Measurements from ENCODE around the gene SACS.

GRCh38 chr13:23461544-23461943 is 28.0 kb upstream of the SACS start:
- TF ChIP-seq, protein P1, sequence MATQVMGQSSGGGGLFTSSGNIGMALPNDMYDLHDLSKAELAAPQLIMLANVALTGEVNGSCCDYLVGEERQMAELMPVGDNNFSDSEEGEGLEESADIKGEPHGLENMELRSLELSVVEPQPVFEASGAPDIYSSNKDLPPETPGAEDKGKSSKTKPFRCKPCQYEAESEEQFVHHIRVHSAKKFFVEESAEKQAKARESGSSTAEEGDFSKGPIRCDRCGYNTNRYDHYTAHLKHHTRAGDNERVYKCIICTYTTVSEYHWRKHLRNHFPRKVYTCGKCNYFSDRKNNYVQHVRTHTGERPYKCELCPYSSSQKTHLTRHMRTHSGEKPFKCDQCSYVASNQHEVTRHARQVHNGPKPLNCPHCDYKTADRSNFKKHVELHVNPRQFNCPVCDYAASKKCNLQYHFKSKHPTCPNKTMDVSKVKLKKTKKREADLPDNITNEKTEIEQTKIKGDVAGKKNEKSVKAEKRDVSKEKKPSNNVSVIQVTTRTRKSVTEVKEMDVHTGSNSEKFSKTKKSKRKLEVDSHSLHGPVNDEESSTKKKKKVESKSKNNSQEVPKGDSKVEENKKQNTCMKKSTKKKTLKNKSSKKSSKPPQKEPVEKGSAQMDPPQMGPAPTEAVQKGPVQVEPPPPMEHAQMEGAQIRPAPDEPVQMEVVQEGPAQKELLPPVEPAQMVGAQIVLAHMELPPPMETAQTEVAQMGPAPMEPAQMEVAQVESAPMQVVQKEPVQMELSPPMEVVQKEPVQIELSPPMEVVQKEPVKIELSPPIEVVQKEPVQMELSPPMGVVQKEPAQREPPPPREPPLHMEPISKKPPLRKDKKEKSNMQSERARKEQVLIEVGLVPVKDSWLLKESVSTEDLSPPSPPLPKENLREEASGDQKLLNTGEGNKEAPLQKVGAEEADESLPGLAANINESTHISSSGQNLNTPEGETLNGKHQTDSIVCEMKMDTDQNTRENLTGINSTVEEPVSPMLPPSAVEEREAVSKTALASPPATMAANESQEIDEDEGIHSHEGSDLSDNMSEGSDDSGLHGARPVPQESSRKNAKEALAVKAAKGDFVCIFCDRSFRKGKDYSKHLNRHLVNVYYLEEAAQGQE (IDR thresholded peaks at IDR 0.05) = no peak
- TF ChIP-seq, protein P2, sequence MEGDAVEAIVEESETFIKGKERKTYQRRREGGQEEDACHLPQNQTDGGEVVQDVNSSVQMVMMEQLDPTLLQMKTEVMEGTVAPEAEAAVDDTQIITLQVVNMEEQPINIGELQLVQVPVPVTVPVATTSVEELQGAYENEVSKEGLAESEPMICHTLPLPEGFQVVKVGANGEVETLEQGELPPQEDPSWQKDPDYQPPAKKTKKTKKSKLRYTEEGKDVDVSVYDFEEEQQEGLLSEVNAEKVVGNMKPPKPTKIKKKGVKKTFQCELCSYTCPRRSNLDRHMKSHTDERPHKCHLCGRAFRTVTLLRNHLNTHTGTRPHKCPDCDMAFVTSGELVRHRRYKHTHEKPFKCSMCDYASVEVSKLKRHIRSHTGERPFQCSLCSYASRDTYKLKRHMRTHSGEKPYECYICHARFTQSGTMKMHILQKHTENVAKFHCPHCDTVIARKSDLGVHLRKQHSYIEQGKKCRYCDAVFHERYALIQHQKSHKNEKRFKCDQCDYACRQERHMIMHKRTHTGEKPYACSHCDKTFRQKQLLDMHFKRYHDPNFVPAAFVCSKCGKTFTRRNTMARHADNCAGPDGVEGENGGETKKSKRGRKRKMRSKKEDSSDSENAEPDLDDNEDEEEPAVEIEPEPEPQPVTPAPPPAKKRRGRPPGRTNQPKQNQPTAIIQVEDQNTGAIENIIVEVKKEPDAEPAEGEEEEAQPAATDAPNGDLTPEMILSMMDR (IDR thresholded peaks at IDR 0.05; ENCODE audit: low read depth, low read length, missing input control) = no peak
- no peak for TF ChIP-seq FOXA1 (IDR thresholded peaks at IDR 0.05)

All from liver (tissue), 2 donors.